H9 (cell line): ENCODE measurements around the gene DCAF17. TPM values are rescaled to one million over a fixed set of nuclear protein-coding genes. Genes with fewer than 3 reads are reported as not detected.

ENCODE experiments used
- DNase-seq: peaks from one replicate; pipeline ENCODE4 v3.0.0-alpha.2; 2017
- H2AFZ ChIP-seq: one replicate; pipeline ENCODE4 v1.6.1; 2013; ENCODE audit warnings: mild to moderate bottlenecking, low read length, control low read depth, moderate library complexity
- H2AK5ac ChIP-seq: 2 replicates; pipeline ENCODE4 v1.6.1; 2013; ENCODE audit warnings: low read length, control low read depth, mixed read lengths; ENCODE audit not compliant: insufficient read length
- H2BK120ac ChIP-seq: one replicate; pipeline ENCODE4 v1.6.1; 2013; ENCODE audit warnings: low read depth, mild to moderate bottlenecking, low read length, control low read depth, inconsistent platforms; ENCODE audit not compliant: poor library complexity, severe bottlenecking
- H2BK12ac ChIP-seq: 2 replicates; pipeline ENCODE4 v1.6.1; 2013; ENCODE audit warnings: low read length, control low read depth, mixed read lengths, low read depth; ENCODE audit not compliant: insufficient read length
- H2BK15ac ChIP-seq: 2 replicates; pipeline ENCODE4 v1.6.1; 2013; ENCODE audit warnings: low read depth, low read length, control low read depth
- H2BK20ac ChIP-seq: one replicate; pipeline ENCODE4 v1.6.1; 2013; ENCODE audit warnings: low read depth, mild to moderate bottlenecking, low read length, control low read depth, inconsistent platforms; ENCODE audit not compliant: poor library complexity, severe bottlenecking
- H2BK5ac ChIP-seq: 2 replicates; pipeline ENCODE4 v1.6.1; 2013; ENCODE audit warnings: low read length, control low read depth, mixed read lengths; ENCODE audit not compliant: insufficient read length
- H3K14ac ChIP-seq: 2 replicates; pipeline ENCODE4 v1.6.1; 2013; ENCODE audit warnings: low read length, control low read depth; ENCODE audit not compliant: insufficient read depth
- H3K18ac ChIP-seq: 2 replicates; pipeline ENCODE4 v1.6.1; 2013; ENCODE audit warnings: low read depth, mild to moderate bottlenecking, mixed read lengths, low read length, control low read depth; ENCODE audit not compliant: insufficient read length
- H3K23ac ChIP-seq: 2 replicates; pipeline ENCODE4 v1.6.1; 2013; ENCODE audit warnings: low read length, control low read depth, mixed read lengths, low read depth; ENCODE audit not compliant: insufficient read length
- H3K23me2 ChIP-seq: 2 replicates; pipeline ENCODE4 v1.6.1; 2013; ENCODE audit warnings: low read depth, mild to moderate bottlenecking, mixed read lengths, low read length, control low read depth; ENCODE audit not compliant: insufficient read length, poor library complexity, severe bottlenecking
- H3K27ac ChIP-seq: 2 replicates; pipeline ENCODE4 v1.5.1; 2013; ENCODE audit warnings: low read length, control low read depth, mixed read lengths, low read depth; ENCODE audit not compliant: insufficient read length
- H3K27me3 ChIP-seq: 2 replicates; pipeline ENCODE4 v1.6.1; 2013; ENCODE audit warnings: low read length, control low read depth, inconsistent platforms; ENCODE audit not compliant: insufficient read depth
- H3K4ac ChIP-seq: 2 replicates; pipeline ENCODE4 v1.6.1; 2013; ENCODE audit warnings: low read depth, mild to moderate bottlenecking, control low read depth, inconsistent platforms, low read length, moderate library complexity
- H3K4me1 ChIP-seq: 2 replicates; pipeline ENCODE4 v1.6.1; 2013; ENCODE audit warnings: low read length, control low read depth, inconsistent platforms; ENCODE audit not compliant: insufficient read depth
- H3K4me2 ChIP-seq: 2 replicates; pipeline ENCODE4 v1.6.1; 2013; ENCODE audit warnings: low read length, control low read depth, mixed read lengths; ENCODE audit not compliant: insufficient read length, insufficient read depth
- H3K56ac ChIP-seq: 2 replicates; pipeline ENCODE4 v1.6.1; 2013; ENCODE audit warnings: low read depth, mild to moderate bottlenecking, mixed read lengths, low read length, control low read depth; ENCODE audit not compliant: insufficient read length
- H3K79me1 ChIP-seq: 2 replicates; pipeline ENCODE4 v1.6.1; 2013; ENCODE audit warnings: low read depth, mild to moderate bottlenecking, moderate library complexity, low read length, control low read depth, inconsistent platforms; ENCODE audit not compliant: insufficient read depth, poor library complexity, severe bottlenecking
- H3K79me2 ChIP-seq: 2 replicates; pipeline ENCODE4 v1.6.1; 2013; ENCODE audit warnings: low read length, control low read depth, inconsistent platforms; ENCODE audit not compliant: insufficient read depth
- H3K9ac ChIP-seq: 2 replicates; pipeline ENCODE4 v1.6.1; 2013; ENCODE audit warnings: low read length, control low read depth, mixed read lengths; ENCODE audit not compliant: insufficient read length; ENCODE audit errors: extremely low read depth
- H3K9me3 ChIP-seq: one replicate; pipeline ENCODE4 v1.6.1; 2013; ENCODE audit warnings: low read depth, low read length, inconsistent platforms; ENCODE audit not compliant: control insufficient read depth
- H3T11ph ChIP-seq: one replicate; pipeline ENCODE4 v1.6.1; 2013; ENCODE audit warnings: mild to moderate bottlenecking, low read length, control low read depth, inconsistent platforms
- H4K20me1 ChIP-seq: one replicate; pipeline ENCODE4 v1.6.1; 2013; ENCODE audit not compliant: control insufficient read depth, insufficient read length, insufficient read depth
- H4K5ac ChIP-seq: 2 replicates; pipeline ENCODE4 v1.6.1; 2013; ENCODE audit warnings: low read depth, mild to moderate bottlenecking, mixed read lengths, low read length, control low read depth; ENCODE audit not compliant: insufficient read length
- H4K8ac ChIP-seq: replicated peaks from 2 replicates; pipeline ENCODE4 v1.6.1; 2013; ENCODE audit warnings: low read length, control low read depth, mixed read lengths, low read depth; ENCODE audit not compliant: insufficient read length
- H4K91ac ChIP-seq: 2 replicates; pipeline ENCODE4 v1.6.1; 2013; ENCODE audit warnings: low read depth, mild to moderate bottlenecking, moderate library complexity, mixed read lengths, low read length, control low read depth; ENCODE audit not compliant: insufficient read length
- H3K27ac Mint-ChIP-seq, 3 experiments: 2 replicates in 2 of 3; 3 replicates in 1 of 3; pipeline ENCODE4 v1.8.0; 2020 to 2021; ENCODE audit warnings: mixed read lengths in 3 of 3, mild to moderate bottlenecking in 1 of 3, moderate library complexity in 1 of 3
- H3K27me3 Mint-ChIP-seq: 2 replicates; pipeline ENCODE4 v1.8.0; 2021; ENCODE audit warnings: low read depth, mild to moderate bottlenecking, moderate library complexity, mixed read lengths
- H3K36me3 Mint-ChIP-seq, 3 experiments: 2 replicates in 2 of 3; 3 replicates in 1 of 3; pipeline ENCODE4 v1.8.0; 2020 to 2021; ENCODE audit warnings: low read depth in 3 of 3, mixed read lengths in 3 of 3; ENCODE audit not compliant: insufficient read depth in 1 of 3
- H3K4me1 Mint-ChIP-seq, 2 experiments: 2 replicates each; pipeline ENCODE4 v1.8.0; 2020; ENCODE audit warnings: mixed read lengths in 2 of 2
- H3K4me3 Mint-ChIP-seq, 2 experiments: 2 replicates in 1 of 2; 3 replicates in 1 of 2; pipeline ENCODE4 v1.8.0; 2020 to 2021; ENCODE audit warnings: mild to moderate bottlenecking in 2 of 2, mixed read lengths in 2 of 2, moderate library complexity in 1 of 2
- H3K9me3 Mint-ChIP-seq, 2 experiments: 2 replicates in 1 of 2; 3 replicates in 1 of 2; pipeline ENCODE4 v1.8.0; 2020; ENCODE audit warnings: mild to moderate bottlenecking in 2 of 2, mixed read lengths in 2 of 2, moderate library complexity in 1 of 2
- CTCF ChIP-seq: fragments of 200-600 bp; sonication (generic); conservative IDR thresholded peaks from 3 replicates; pipeline ENCODE4 v1.8.0; 2021; ENCODE audit warnings: antibody characterized with exemption, mild to moderate bottlenecking
- WGBS: extraction: QIAGEN DNeasy Blood & Tissue Kit; methylation state at CpG from one replicate; pipeline ENCODE4 v1.1.7; 2013; ENCODE audit warnings: missing lambda C conversion rate, low lambda C conversion rate, mixed read lengths; ENCODE audit not compliant: insufficient read length; ENCODE audit errors: extremely low coverage; 5-methylcytosine and 5-hydroxymethylcytosine counted together
- total RNA-seq: library from RNA; stranded (reverse); gene quantifications from 2 replicates; pipeline ENCODE4 v1.2.1, GENCODE V29; 2021

The DCAF17 gene
- total RNA-seq, 1 experiment from 2014 or later = 28.1 TPM

- Histone ChIP-seq H2AFZ (no peak overlapping the region), H2BK5ac (peak overlapping the region; percentile 38), H2AK5ac (no peak overlapping the region), H3K9me3 (no peaks in the 10 kb centered on the region), H2BK15ac (no peak overlapping the region; the same call in 1 of the 2 replicates), H2BK20ac (no peak overlapping the region), H4K8ac (no peak overlapping the region), H3K9ac (peak overlapping the region; percentile 26), H3T11ph (no peak overlapping the region), H3K14ac (no peak overlapping the region), H3K56ac (no peak overlapping the region), H3K27me3 (no peaks in the 10 kb centered on the region), H2BK120ac (no peak overlapping the region), H3K4me2 (peak overlapping the region; percentile 32), H3K79me2 (no peaks in the 10 kb centered on the region), H3K4ac (no peak overlapping the region), H3K23me2 (no peaks in the 10 kb centered on the region), H3K4me1 (peaks cover 6% of the 10 kb centered on the region; the same call in 1 of the 2 replicates), H4K20me1 (no peaks in the 10 kb centered on the region), H3K27ac (peak overlapping the region; percentile 71), H4K5ac (no peak overlapping the region), H3K23ac (no peak overlapping the region), H3K18ac (peak overlapping the region; percentile 50), H2BK12ac (no peak overlapping the region), H4K91ac (no peak overlapping the region), H3K79me1 (no peaks in the 10 kb centered on the region)
- no peak overlapping the region for H3K4me3 Mint-ChIP-seq
- H3K27ac Mint-ChIP-seq = peak overlapping the region in 1 of 3 experiments; percentile 64; a peak in 2 of 7 replicates
- no peaks in the 10 kb centered on the region for H3K9me3 Mint-ChIP-seq
- H3K4me1 Mint-ChIP-seq = peaks cover 14 to 23% of the 10 kb centered on the region in 2 experiments
- no CpG with 5 or more reads among the region's 3 CpGs for WGBS
- H3K36me3 Mint-ChIP-seq = peaks cover 3 to 24% (median 11%) of the 10 kb centered on the region in 3 experiments; a peak in 5 of 7 replicates
- no peak for TF ChIP-seq CTCF
- peak; percentile 45 for DNase-seq
- no peaks in the 10 kb centered on the region for H3K27me3 Mint-ChIP-seq
Measured at GRCh38 chr2:171482877-171483276, 48.9 kb downstream of the DCAF17 start.
